Adrenal gland (tissue), 5 donors: ENCODE measurements around the gene TYMP.

Experiments used
- CTCF ChIP-seq, 6 experiments: fragments of 450-650 bp in 4 of 6; fragments of 200-600 bp in 2 of 6; sonication (generic) in 1 of 6; IDR thresholded peaks; 1 replicate in 5 of 6; 2 replicates in 1 of 6; pipeline versions ENCODE4 v1.5.1 to v1.8.0; 2016 to 2021; ENCODE audit warnings: antibody characterized with exemption in 6 of 6, mild to moderate bottlenecking in 2 of 6, moderate library complexity in 1 of 6
- POLR2A ChIP-seq, 2 donors: fragments of 450-650 bp; IDR thresholded peaks; one replicate each; pipeline ENCODE4 v1.6.1; 2017; ENCODE audit warnings: antibody characterized with exemption in 2 of 2, mild to moderate bottlenecking in 2 of 2, moderate library complexity in 1 of 2
- donor health status: DM: no; HTN: no; CAD: no.

- TF ChIP-seq CTCF (IDR thresholded peaks at IDR 0.05) (no peak), POLR2A (IDR thresholded peaks at IDR 0.05) (no peak)
These were observed 32.7 kb downstream of the TYMP start for GRCh38 chr22:50497093-50497492.
